DMS114 treated with DMSO at 0.1 percent for 48 hours (cell line): ENCODE data around the gene DUSP10.

ENCODE experiments used
- DNase-seq: peaks from one replicate; lab custom pipeline; 2025; ENCODE audit not compliant: unreplicated experiment; lab: John Stamatoyannopoulos, UW

The DUSP10 gene

DNA sequence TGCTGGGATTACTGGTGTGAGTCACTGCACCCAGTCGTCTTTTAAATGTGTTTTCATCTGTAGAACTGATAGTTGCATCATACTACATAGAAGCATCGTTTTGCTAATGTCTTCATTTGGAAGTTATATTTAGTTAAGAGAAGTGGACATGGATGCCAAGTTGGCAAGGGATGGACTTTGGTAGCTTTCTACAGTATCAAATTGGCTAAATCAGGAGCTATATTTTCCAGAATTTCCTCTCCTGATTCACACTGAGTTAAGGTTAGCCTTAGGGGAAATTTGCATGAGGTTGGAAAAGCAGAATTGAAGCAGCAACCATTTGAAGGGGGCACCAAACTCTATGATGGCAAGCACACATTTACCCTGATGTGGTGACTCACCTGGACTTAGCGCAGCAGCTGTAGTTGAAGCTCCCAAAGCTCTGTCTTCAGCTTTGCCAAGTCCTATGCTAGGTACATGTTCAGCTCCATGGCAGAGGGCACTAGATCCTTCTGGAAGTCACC is 43.9 kb downstream of the DUSP10 start:
- no peak for DNase-seq

DNA sequence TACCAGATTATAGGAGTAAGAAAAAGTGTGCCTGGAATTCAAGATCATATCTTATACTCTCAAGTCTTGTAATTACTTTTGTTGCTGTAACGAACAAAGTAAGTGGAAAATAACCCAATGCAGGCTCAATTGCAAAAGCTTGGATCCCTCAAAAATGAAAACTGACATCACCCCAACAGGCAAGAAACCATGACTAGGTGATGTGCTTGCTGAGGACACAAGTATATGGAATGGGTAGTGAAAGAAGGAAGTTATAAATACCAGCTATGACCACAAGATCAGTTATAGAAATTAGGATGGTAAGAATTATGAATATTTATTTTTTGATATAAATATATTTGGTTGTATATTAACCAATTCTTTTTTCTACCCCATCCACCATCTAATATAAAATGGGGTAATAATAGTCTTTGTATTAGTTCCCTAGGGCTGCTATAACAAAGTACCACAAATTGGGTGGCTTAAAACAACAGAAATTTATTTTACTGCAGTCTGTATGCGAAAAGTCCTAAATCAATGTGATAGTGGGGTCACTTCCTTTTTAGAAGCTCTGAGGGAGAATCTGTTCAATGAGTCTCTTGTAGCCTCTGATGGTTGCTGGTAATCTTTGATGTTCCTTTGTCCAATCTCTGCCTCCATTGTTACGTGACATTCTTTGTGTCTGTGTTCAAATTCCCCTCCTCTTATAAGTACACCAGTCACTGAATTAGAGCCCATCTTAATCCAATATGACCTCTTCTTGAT is 45.0 kb downstream of the DUSP10 start:
- DNase-seq, result no peak

DNA sequence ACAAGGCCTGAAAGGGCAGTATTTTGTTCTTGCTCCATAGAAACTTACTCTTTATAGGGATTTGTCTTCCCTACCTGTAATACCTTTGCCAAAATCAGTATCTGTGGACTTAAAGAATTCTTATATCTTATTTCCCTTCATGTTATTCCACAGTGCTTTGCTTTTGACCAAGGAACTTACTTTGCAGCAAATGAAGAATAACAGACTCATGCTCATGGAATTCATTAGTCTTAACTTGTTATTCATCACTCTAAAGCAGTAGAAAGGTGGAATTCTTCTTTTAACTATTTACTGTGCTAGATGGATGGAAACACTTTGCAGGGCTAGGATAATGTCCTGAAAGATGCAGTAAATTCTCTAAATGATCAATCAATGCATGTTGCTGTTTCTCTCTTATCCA is 45.9 kb downstream of the DUSP10 start:
- DNase-seq, result no peak

DNA sequence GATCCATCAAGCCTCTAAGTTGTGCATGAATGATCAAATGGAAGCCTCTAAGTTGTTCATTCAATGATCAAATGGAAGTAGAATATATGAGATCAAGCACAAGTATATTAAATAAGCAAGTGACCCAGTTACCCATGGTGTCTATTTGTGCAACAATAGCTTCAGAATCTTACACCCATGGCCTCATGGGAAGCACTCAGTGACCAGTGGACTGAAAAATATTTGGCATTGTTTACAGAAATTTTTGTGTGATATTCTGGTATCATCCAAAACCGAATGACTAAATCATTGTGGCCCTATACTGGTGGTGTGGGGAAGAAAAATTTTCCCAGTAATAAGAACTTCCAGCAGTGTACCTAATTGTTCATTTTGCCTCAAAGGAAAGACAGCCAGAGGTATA is 46.6 kb downstream of the DUSP10 start:
- no peak for DNase-seq

DNA sequence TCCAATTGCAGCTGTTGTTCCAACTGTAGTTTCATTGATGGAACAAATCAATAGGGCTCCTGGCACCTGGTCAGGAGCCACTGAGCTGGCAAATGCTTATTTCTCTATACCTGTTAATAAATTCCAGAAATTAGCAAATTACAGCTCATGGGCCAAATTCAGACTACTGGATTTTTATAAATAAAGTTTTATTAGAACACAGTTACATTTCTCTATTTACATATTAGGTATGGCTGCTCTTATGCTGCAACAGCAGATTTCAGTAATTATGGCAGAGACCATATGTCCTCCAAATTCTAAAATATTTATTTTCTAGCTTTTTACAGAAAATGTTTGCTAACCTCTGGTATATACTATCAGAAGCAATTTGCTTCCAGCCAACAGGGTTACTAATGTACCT is 47.8 kb downstream of the DUSP10 start:
- DNase-seq, result no peak

DNA sequence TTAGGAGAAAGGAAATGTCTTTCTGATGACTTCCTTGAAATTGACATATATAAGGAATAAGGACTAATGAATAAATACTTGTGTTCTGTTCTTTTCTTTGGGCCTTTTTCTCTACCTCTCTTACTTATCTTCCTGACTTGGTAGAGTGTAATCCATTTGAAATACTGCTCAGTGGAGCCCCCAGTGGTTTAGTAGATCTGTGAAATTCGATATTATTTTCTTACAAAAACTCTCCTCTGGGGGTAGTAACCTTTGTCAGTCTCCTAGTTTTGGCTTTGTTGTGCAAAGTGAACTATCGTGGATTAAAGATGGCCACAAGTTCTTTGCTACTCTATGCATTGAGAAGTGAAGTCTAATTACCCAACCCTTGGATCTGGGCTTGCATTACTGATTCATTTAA is 48.8 kb downstream of the DUSP10 start:
- no peak for DNase-seq

DNA sequence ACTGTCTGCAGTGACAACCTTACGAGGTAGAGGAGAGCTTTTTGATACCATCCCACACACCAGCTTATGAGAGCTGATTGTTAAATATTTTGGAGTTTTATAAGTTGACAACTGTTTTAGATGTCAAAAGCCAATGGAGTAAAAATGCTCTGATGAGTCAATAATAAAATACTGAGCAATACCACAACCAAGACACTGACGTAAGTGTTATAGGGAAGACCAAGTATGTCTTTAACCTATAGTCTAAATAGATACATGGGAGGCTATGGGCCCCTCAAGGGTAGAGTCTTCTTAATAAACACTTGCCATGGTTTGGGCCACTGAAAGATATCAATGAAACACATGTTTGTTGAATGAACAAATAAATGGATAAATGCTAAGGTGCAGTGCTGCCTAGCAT is 49.2 kb downstream of the DUSP10 start:
- DNase-seq, result no peak

DNA sequence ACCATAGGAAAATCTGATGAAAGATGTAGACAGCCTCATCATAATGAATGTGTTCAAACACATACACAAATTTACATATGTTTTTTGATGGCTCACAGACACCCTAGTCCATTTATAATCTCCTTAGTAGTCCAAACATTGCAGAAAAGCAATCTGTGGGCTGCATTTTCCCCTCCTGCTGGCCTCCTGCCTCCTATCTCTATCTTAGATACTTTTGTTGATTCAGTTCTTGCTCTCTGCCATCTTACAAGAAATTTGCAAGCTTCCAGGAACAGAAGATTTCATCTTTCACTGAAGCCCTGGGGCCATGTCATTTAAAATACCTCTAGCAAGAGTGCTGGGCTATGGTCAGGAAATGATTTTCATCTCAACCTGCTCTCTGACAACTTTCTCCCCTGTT is 50.6 kb downstream of the DUSP10 start:
- no peak for DNase-seq

DNA sequence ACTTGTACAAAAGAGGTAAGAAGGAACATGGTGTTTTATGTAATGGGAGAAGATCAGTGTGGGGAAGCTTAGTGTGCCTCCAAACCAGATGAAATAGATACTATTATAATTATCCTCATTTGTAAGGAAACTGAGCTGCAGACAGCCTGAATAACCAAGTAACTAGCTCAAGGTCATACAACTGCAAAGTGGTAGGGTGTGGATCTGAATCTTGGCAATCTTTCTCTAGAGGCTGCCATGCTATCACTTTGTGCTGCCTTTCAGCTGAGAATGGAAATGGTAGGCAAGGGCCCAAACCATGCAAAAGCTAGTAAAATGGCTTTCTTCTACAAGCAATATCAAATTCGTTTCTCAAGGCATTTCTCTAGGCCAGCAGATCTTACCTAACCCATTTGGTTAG is 51.0 kb downstream of the DUSP10 start:
- DNase-seq, result no peak

DNA sequence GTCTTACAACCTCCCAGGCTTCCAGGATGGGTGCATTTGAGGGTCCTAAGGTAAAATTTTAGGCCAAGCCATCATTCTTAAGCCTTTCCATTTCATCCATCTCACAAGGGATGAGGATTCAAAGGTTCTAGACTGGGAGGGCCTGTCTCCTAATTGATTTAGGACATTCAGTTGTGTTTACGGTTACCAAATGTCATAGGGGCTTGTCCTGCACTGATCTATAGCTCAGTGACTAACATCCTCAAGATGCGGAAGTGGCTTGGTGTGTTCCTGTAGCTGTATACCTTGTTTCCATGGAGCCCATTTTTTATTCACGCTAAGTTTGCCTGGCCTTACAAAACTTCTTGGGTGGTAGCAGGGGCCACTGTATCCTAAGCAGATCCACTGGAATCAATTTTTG is 52.8 kb downstream of the DUSP10 start:
- DNase-seq, result no peak

DNA sequence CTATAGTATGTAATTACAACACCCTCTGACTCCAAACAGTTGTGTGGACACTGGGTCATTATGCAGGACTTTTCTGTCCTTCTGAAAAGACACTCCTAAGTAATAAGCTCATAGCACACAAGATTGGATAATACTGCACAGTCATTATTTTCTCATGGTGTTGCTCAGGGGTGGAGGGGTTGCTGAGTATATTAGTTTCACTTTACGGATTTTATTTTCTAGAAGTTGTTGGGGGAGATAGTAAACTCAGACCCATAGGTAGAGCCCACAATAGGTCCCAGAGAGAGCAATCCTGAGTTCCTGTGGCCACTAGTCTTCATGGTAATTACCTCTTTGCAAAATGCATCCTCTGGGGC is 53.4 kb downstream of the DUSP10 start:
- no peak for DNase-seq

DNA sequence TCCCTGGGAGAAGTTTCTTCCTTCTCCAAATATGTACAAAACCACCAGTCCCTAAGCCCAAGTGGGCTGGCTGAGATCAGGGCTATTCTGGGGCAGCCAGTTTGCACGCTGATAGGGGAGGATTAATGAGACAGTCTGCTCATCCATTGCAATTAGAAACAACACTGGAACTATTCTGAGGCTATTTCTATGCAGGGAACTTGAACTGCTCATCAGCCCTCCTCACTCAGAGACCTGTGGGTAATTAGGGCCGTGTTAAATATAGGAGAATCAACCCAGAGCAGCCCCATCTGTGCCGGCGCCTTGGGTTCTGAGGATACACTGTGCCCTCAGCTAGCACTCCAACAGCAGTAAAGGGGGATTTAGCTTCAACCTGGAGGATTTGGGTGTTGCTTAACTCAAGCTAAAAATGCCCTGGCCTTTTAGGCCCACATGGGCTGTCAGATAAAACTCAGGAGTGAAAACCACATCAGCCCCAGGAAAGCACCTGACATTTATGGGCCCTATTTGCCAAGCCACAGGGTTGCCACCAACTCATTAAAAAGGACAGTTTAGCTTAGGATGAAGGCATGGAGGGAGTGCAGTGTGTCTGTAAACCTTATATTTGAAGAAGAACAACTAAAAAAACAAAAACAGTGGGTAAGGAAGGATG is 53.9 kb downstream of the DUSP10 start:
- no peak for DNase-seq

DNA sequence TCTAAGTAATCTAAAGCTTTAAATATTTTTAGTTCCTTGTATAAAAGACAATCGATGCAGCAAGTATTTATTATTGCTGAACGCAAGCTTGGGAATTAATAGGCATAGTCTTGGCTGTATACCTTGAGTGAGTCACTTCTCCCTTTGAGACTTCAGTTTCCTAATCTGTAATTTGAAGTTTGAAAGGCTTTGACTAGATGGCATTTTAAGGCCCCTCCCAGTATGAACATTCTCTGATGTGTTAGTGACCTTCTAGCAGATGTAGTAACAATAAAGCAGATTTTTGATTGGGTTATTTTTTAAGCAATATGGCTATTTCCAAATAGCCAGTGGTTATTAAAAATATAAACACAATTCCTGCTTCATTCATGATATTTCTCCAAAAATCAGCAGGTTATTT is 58.2 kb downstream of the DUSP10 start:
- no peak for DNase-seq

DNA sequence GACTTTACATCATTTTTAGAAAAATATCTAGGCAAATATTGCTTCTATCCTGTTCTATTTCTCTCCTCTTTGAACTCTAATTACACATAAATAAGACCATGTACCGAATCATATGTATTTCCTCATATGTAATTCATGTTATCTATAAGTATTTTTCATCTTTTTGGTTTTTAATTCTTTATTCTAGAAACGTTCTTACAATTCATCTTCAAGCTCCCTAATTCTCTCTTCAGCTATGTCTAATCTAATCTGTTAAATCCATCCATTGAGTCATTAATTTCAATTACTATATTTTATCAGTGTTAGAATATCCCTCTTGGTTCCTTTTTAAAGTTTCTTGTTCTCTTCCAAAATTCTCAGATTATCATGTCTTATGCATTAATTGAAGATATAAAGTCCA is 61.8 kb downstream of the DUSP10 start:
- no peak for DNase-seq

DNA sequence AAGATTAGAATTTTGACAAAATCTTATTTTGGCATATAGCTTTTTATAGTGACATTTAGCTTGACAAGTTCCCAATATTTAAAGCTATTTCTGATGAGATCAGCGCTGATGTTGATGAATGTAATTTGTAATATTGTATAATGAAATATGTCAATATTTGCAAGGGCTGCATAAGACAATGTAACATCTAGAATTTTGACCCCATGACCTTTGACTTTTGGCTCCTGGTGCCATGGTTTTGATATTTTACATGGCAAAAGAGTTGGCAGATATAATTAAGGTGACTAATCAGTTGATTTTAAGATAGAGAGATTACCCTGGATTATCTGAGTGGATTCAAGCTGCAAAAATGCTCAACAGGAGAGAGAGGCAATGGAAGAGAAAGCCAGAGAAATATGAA is 63.9 kb downstream of the DUSP10 start:
- DNase-seq, result no peak

DNA sequence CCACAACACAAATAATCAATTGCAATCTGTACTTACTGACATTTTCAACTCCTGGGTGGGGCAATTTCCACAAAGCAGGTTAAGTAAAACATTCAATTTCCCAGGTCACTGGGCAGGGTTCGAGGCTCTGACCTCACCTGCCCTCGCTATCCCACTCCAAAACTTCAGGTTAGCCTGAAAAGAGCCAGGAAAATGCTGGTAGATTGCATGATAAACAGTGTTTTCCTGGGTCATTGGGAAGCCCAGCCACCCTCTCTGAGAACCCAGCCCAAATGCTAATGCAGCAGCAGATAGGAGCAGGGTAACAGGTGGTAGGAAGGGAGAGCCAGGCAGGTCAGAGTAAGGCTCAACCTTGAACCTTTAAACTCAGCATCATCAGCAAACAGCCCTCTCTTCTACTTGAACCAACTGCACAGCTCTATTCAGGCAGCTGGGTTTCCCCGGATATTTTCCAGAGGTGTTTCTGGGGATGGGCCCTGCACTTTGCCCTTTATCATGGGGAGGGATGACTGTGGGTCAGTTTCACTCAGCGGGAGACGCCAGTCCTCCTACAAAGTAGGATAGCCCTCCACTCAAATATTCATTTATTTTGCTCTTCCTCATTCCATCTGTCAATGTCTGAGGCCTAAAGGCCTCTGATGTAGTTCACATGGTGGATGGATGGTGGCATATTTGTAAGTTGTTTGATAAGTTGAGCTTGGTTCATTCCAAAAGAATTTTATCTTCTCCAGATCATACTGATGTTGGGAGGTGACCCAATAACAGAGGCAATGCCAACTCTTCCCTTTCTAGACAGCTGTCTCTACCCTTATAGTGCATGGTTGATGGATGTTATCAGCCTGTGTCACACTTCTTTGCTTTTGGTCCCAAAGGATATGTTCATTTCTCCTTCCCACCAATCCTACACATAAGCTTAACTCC is 65.7 kb downstream of the DUSP10 start:
- DNase-seq, result no peak

DNA sequence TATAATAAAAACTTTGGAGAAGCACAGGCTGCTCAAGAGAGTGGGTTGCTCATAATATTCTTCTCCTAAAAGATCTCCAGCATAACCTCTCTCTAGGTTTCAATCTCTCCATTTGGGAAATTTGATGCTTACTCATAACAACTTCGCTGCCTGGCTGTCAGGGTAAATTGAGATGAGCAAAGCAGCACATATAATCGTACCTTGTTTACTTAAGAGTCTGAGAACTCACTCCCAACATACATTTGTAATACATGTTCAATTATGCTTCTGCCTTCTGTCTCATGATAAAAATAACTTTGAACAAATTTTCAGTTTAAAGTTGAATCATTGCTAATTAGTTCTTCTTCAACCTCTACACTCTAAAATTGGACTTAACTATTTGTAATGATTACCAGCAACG is 68.9 kb downstream of the DUSP10 start:
- DNase-seq, result no peak

DNA sequence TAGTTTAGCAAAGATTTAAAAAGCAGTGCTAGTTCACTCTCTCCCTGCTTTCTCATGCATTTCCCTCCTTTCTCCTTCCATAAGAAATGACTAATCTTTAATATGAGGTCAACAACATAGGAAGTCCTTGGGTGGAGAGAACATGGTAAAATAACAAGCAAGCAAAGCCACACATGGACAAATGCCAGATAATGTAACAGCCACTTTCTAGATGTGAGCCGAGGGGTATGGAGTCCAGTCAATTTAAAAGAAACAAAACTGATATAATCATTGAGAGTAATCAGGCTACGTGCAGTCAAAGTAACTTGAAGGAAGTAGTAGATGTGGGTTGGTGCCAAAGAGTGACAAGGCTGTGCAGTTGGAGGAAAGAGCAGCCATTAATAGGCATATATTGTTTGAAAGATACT is 69.6 kb downstream of the DUSP10 start:
- DNase-seq, result no peak

DNA sequence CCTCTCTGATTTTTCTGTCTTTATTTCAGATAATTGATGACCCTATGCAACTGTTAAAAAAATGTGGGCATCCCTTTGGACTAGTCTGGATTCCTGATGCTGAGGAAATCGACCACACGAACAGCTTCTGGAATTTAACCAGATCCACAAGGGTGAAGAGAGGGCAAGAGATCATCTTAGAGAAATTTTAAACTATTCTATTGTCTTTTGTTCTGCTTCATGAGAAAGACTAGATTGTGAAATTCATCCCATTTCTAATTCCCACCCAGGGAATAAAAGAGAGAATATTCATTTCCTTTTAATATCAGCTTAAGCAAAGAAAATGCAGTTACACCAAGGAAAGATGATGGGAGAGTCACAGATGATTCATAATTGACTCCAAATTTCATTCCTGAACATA is 71.8 kb downstream of the DUSP10 start:
- no peak for DNase-seq

DNA sequence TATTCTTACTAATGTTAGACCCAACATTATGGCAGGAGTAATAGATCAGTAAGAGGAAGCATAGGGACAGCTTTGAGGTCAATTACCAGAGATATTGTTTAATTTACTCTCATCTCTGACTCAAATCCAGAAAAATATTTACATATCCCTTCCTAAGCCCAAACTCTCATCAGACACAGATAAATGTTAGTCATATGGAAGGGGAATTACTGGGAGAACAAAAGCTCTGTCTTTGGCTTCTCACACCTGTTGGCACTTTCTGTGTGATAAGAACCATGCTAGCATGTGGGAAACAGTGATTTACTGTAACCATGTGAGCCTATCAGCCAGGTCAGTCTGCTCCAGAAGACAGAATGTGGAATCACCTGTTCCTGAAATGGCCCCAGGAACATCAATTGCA is 72.4 kb downstream of the DUSP10 start:
- no peak for DNase-seq

DNA sequence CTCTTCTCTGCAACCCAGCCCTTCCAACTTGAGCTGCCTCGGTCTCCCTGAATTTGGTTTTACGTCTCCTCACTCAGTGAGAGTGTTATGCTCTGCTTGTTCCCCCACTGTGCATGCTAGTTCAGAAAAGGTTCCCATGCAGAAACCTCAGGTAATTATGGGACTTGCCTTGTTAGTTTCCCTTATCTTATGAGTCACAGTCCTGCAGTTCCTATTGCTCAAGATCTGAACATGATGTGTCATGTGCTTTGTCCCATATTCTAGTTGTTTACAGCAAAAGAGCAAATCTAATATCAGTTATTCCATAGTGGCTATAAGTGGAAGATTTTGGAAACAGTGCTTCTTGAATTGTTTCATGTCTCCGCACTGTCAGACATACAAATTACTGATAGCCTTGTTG is 74.4 kb downstream of the DUSP10 start:
- DNase-seq, result no peak

DNA sequence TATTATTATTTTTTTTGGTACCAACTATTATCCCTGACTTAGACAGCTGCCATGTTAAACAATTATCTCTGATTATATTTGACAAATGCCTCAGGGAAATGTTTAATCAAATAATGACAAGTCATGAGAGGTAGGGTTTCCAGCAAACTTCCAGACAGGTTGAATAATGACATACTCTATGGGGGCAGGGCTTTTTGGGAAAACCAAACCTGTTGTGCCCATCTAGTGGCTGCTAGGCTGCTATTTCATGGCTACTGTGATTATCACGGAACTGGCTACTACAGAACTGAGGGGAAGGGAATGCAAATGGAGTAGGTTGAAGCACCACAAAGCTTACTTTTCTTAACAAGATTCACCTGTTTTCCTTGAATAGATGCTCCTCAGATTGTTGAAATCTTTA is 77.6 kb downstream of the DUSP10 start:
- DNase-seq, result no peak
